ENCODE data around the gene BRS3.
"Not testable (repeated sequence)": the region's sequence is repeated elsewhere in the genome, so short reads cannot be mapped to it uniquely, and the experiment has no call there.

The BRS3 gene

GRCh38 chrX:136487647-136488046 lies at the start of gene BRS3:
Gene BRS3, plus strand, starts transcription at chrX:136487947. Its CDS starts 168 bp downstream, at chrX:136488115.
- DNase-seq, result no peak

- DNase-seq, result no peak
Measured at GRCh38 chrX:136438192-136438591, 49.6 kb upstream of the BRS3 start.

- not testable (repeated sequence) for DNase-seq
Measured at GRCh38 chrX:136445674-136446073, 42.1 kb upstream of the BRS3 start.

- no peak for DNase-seq
Measured at GRCh38 chrX:136446208-136446607, 41.5 kb upstream of the BRS3 start.

GRCh38 chrX:136447308-136447707 lies 40.4 kb upstream of the BRS3 start:
- no peak for DNase-seq

GRCh38 chrX:136447968-136448367 lies 39.8 kb upstream of the BRS3 start:
- no peak for DNase-seq

GRCh38 chrX:136450050-136450830 lies 37.5 kb upstream of the BRS3 start:
- no peak for DNase-seq

GRCh38 chrX:136452614-136453013 lies 35.1 kb upstream of the BRS3 start:
- no peak for DNase-seq

GRCh38 chrX:136453114-136453513 lies 34.6 kb upstream of the BRS3 start:
- DNase-seq, result no peak

- DNase-seq, result no peak
Measured at GRCh38 chrX:136453771-136454170, 34.0 kb upstream of the BRS3 start.

GRCh38 chrX:136456133-136456532 lies 31.6 kb upstream of the BRS3 start:
- DNase-seq, result no peak

GRCh38 chrX:136457303-136457917 lies 30.3 kb upstream of the BRS3 start:
- no peak for DNase-seq

- DNase-seq, result no peak
Measured at GRCh38 chrX:136464589-136464988, 23.2 kb upstream of the BRS3 start.

GRCh38 chrX:136467303-136467702 lies 20.4 kb upstream of the BRS3 start:
- DNase-seq, result no peak

- no peak for DNase-seq
Measured at GRCh38 chrX:136468391-136469103, 19.2 kb upstream of the BRS3 start.

- DNase-seq, result no peak
Measured at GRCh38 chrX:136473663-136474062, 14.1 kb upstream of the BRS3 start.

GRCh38 chrX:136475236-136475635 lies 12.5 kb upstream of the BRS3 start:
- DNase-seq, result no peak

GRCh38 chrX:136476501-136476900 lies 11.2 kb upstream of the BRS3 start:
- DNase-seq, result no peak

GRCh38 chrX:136477026-136477425 lies 10.7 kb upstream of the BRS3 start:
- no peak for DNase-seq

GRCh38 chrX:136480383-136480782 lies 7.4 kb upstream of the BRS3 start:
- no peak for DNase-seq

GRCh38 chrX:136488706-136489105 lies 959 bp downstream of the BRS3 start:
- no peak for DNase-seq

GRCh38 chrX:136491832-136492231 lies 4.1 kb downstream of the BRS3 start:
- DNase-seq, result no peak

- DNase-seq, result no peak
Measured at GRCh38 chrX:136493011-136493410, 5.3 kb downstream of the BRS3 start.

- no peak for DNase-seq
Measured at GRCh38 chrX:136495043-136495442, 7.3 kb downstream of the BRS3 start.

All from GOT3 (cell line).